Measurements from ENCODE around the gene LDLRAD4. TPM values are rescaled to one million over a fixed set of nuclear protein-coding genes. Genes with fewer than 3 reads are reported as not detected.

LDLRAD4 gene
- total and polyA plus RNA-seq, 8 donors, result 14.1 to 26.6 (median 18.8) TPM

GRCh38 chr18:13294309-13294708 lies 75.7 kb downstream of the LDLRAD4 start:
- intact Hi-C loops (cut with DNase I), result no loop called here
- DNase-seq (no peak), ATAC-seq (no peak)
- no peaks in the 10 kb centered on the region for H3K27me3 ChIP-seq
- no peaks in the 10 kb centered on the region for H3K9me3 ChIP-seq
- no peak overlapping the region for H3K4me3 ChIP-seq
- TF ChIP-seq CTCF (IDR thresholded peaks at IDR 0.05), result no peak
- no peaks in the 10 kb centered on the region for H3K4me1 ChIP-seq
- no peaks in the 10 kb centered on the region for H3K36me3 ChIP-seq
- H3K27ac ChIP-seq, result no peak overlapping the region

GRCh38 chr18:13295894-13296293 lies 77.3 kb downstream of the LDLRAD4 start:
- Histone ChIP-seq H3K27ac (no peak overlapping the region), H3K4me3 (no peak overlapping the region), H3K4me1 (no peaks in the 10 kb centered on the region), H3K9me3 (no peaks in the 10 kb centered on the region), H3K27me3 (no peaks in the 10 kb centered on the region), H3K36me3 (no peaks in the 10 kb centered on the region)
- DNase-seq (no peak), ATAC-seq (no peak)
- TF ChIP-seq CTCF (IDR thresholded peaks at IDR 0.05), result no peak
- intact Hi-C loops (cut with DNase I), result no loop called here

GRCh38 chr18:13296867-13297574 lies 78.5 kb downstream of the LDLRAD4 start:
- intact Hi-C loops (cut with DNase I), result no loop called here
- ATAC-seq (no peak), DNase-seq (no peak)
- no peak for TF ChIP-seq CTCF (IDR thresholded peaks at IDR 0.05)
- H3K4me1 ChIP-seq, result no peaks in the 10 kb centered on the region
- no peak overlapping the region for H3K27ac ChIP-seq
- H3K27me3 ChIP-seq, result no peaks in the 10 kb centered on the region
- H3K4me3 ChIP-seq, result no peak overlapping the region
- no peaks in the 10 kb centered on the region for H3K9me3 ChIP-seq
- no peaks in the 10 kb centered on the region for H3K36me3 ChIP-seq

GRCh38 chr18:13298262-13298661 lies 79.7 kb downstream of the LDLRAD4 start:
- DNase-seq (no peak), ATAC-seq (no peak)
- no peak for TF ChIP-seq CTCF (IDR thresholded peaks at IDR 0.05)
- Histone ChIP-seq H3K9me3 (no peaks in the 10 kb centered on the region), H3K4me1 (no peaks in the 10 kb centered on the region), H3K27me3 (no peaks in the 10 kb centered on the region), H3K4me3 (no peak overlapping the region), H3K36me3 (no peaks in the 10 kb centered on the region), H3K27ac (no peak overlapping the region)
- intact Hi-C loops (cut with DNase I), result no loop called here

GRCh38 chr18:13300029-13300428 lies 81.5 kb downstream of the LDLRAD4 start:
- H3K36me3 ChIP-seq, result no peaks in the 10 kb centered on the region
- DNase-seq (no peak), ATAC-seq (no peak)
- TF ChIP-seq CTCF (IDR thresholded peaks at IDR 0.05), result no peak
- no peaks in the 10 kb centered on the region for H3K27me3 ChIP-seq
- H3K27ac ChIP-seq, result no peak overlapping the region
- intact Hi-C loops (cut with DNase I), result no loop called here
- H3K4me1 ChIP-seq, result no peaks in the 10 kb centered on the region
- no peak overlapping the region for H3K4me3 ChIP-seq
- H3K9me3 ChIP-seq, result no peaks in the 10 kb centered on the region
